ACC112 (cell line): ENCODE measurements around the gene SLC50A1.

Experiments used
- H2AFZ ChIP-seq: fragments of 200-600 bp; sonication (generic); one replicate; pipeline ENCODE4 v1.6.0; 2017; ENCODE audit warnings: antibody characterized with exemption, low read length; ENCODE audit not compliant: unreplicated experiment
- H3K27ac ChIP-seq: fragments of 200-600 bp; sonication (generic); 2 replicates; pipeline ENCODE4 v1.5.1; 2014; ENCODE audit warnings: low read depth, mild to moderate bottlenecking, antibody characterized with exemption, low read length, moderate library complexity
- H3K27me3 ChIP-seq: fragments of 200-600 bp; sonication (generic); 2 replicates; pipeline ENCODE4 v1.6.1; 2014; ENCODE audit warnings: mild to moderate bottlenecking, antibody characterized with exemption, low read length, moderate library complexity, mixed read lengths; ENCODE audit not compliant: insufficient read depth
- H3K36me3 ChIP-seq: fragments of 200-600 bp; sonication (generic); 2 replicates; pipeline ENCODE4 v1.6.1; 2016; ENCODE audit warnings: mild to moderate bottlenecking, antibody characterized with exemption, low read length, moderate library complexity, mixed read lengths; ENCODE audit not compliant: insufficient read depth
- H3K4me1 ChIP-seq: fragments of 200-600 bp; sonication (generic); one replicate; pipeline ENCODE4 v1.6.1; 2016; ENCODE audit warnings: low read length, mixed read lengths; ENCODE audit not compliant: insufficient read depth, unreplicated experiment, control insufficient read depth
- H3K4me3 ChIP-seq: fragments of 200-600 bp; sonication (generic); 2 replicates; pipeline ENCODE4 v1.5.1; 2014; ENCODE audit warnings: mild to moderate bottlenecking, low read depth, low read length
- H3K79me2 ChIP-seq: fragments of 200-600 bp; sonication (generic); one replicate; pipeline ENCODE4 v1.6.0; 2016; ENCODE audit warnings: low read length; ENCODE audit not compliant: control insufficient read depth, unreplicated experiment, insufficient read depth

SLC50A1 gene

GRCh38 chr1:155103325-155103724 lies 32.3 kb upstream of the SLC50A1 start:
- H3K79me2 ChIP-seq = no peaks in the 10 kb centered on the region
- no peak overlapping the region for H3K27ac ChIP-seq
- no peak overlapping the region for H2AFZ ChIP-seq
- peaks cover 6% of the 10 kb centered on the region; the same call in 1 of the 2 replicates for H3K27me3 ChIP-seq
- H3K36me3 ChIP-seq = no peaks in the 10 kb centered on the region
- peaks cover 5% of the 10 kb centered on the region for H3K4me1 ChIP-seq
- no peak overlapping the region for H3K4me3 ChIP-seq

GRCh38 chr1:155104605-155105534 lies 30.8 kb upstream of the SLC50A1 start:
- peaks cover 6% of the 10 kb centered on the region; the same call in 1 of the 2 replicates for H3K27me3 ChIP-seq
- H3K4me3 ChIP-seq = no peak overlapping the region
- H2AFZ ChIP-seq = no peak overlapping the region
- no peaks in the 10 kb centered on the region for H3K79me2 ChIP-seq
- H3K36me3 ChIP-seq = no peaks in the 10 kb centered on the region
- peaks cover 5% of the 10 kb centered on the region for H3K4me1 ChIP-seq
- no peak overlapping the region for H3K27ac ChIP-seq

GRCh38 chr1:155105604-155106011 lies 30.0 kb upstream of the SLC50A1 start:
- Histone ChIP-seq H2AFZ (no peak overlapping the region), H3K27ac (no peak overlapping the region), H3K36me3 (no peaks in the 10 kb centered on the region), H3K4me1 (peaks cover 5% of the 10 kb centered on the region), H3K27me3 (peaks cover 6% of the 10 kb centered on the region; the same call in 1 of the 2 replicates), H3K79me2 (no peaks in the 10 kb centered on the region), H3K4me3 (no peak overlapping the region)

- no peak overlapping the region for H3K4me3 ChIP-seq
- no peak overlapping the region for H3K27ac ChIP-seq
- H2AFZ ChIP-seq = no peak overlapping the region
- H3K4me1 ChIP-seq = peaks cover 5% of the 10 kb centered on the region
- H3K36me3 ChIP-seq = no peaks in the 10 kb centered on the region
- no peaks in the 10 kb centered on the region for H3K79me2 ChIP-seq
- H3K27me3 ChIP-seq = peaks cover 6% of the 10 kb centered on the region; the same call in 1 of the 2 replicates
Measured at GRCh38 chr1:155106862-155107261, 28.8 kb upstream of the SLC50A1 start.

GRCh38 chr1:155107309-155108264 lies 28.1 kb upstream of the SLC50A1 start:
- H3K4me3 ChIP-seq = no peak overlapping the region
- peaks cover under 1% of the 10 kb centered on the region for H3K4me1 ChIP-seq
- no peak overlapping the region for H2AFZ ChIP-seq
- H3K27ac ChIP-seq = no peak overlapping the region
- no peaks in the 10 kb centered on the region for H3K79me2 ChIP-seq
- H3K27me3 ChIP-seq = peaks cover 6% of the 10 kb centered on the region; the same call in 1 of the 2 replicates
- H3K36me3 ChIP-seq = no peaks in the 10 kb centered on the region

- Histone ChIP-seq H3K4me1 (no peaks in the 10 kb centered on the region), H3K79me2 (no peaks in the 10 kb centered on the region), H3K27ac (no peak overlapping the region), H3K27me3 (peaks cover 6% of the 10 kb centered on the region; the same call in 1 of the 2 replicates), H2AFZ (no peak overlapping the region), H3K4me3 (no peak overlapping the region), H3K36me3 (no peaks in the 10 kb centered on the region)
Measured at GRCh38 chr1:155108296-155108695, 27.4 kb upstream of the SLC50A1 start.

- peaks cover 6% of the 10 kb centered on the region; the same call in 1 of the 2 replicates for H3K27me3 ChIP-seq
Measured at GRCh38 chr1:155110381-155110780, 25.3 kb upstream of the SLC50A1 start.

GRCh38 chr1:155110826-155111225 lies 24.8 kb upstream of the SLC50A1 start:
- H3K27ac ChIP-seq = no peak overlapping the region
- H3K36me3 ChIP-seq = no peaks in the 10 kb centered on the region
- no peak overlapping the region for H2AFZ ChIP-seq
- H3K27me3 ChIP-seq = peaks cover 6% of the 10 kb centered on the region; the same call in 1 of the 2 replicates
- H3K4me3 ChIP-seq = no peak overlapping the region
- H3K79me2 ChIP-seq = no peaks in the 10 kb centered on the region
- no peaks in the 10 kb centered on the region for H3K4me1 ChIP-seq

More at GRCh38 chr1:155110381-155110780, 25.3 kb upstream of the SLC50A1 start:
- H3K79me2 ChIP-seq = no peaks in the 10 kb centered on the region
- H2AFZ ChIP-seq = no peak overlapping the region
- no peak overlapping the region for H3K4me3 ChIP-seq
- H3K36me3 ChIP-seq = no peaks in the 10 kb centered on the region
- H3K4me1 ChIP-seq = no peaks in the 10 kb centered on the region
- no peak overlapping the region for H3K27ac ChIP-seq

- no peak overlapping the region for H3K4me3 ChIP-seq
- no peaks in the 10 kb centered on the region for H3K79me2 ChIP-seq
- H3K27me3 ChIP-seq = peaks cover 13% of the 10 kb centered on the region; the same call in 1 of the 2 replicates
- H2AFZ ChIP-seq = no peak overlapping the region
- H3K27ac ChIP-seq = no peak overlapping the region
- H3K4me1 ChIP-seq = no peaks in the 10 kb centered on the region
- H3K36me3 ChIP-seq = no peaks in the 10 kb centered on the region
Measured at GRCh38 chr1:155113450-155113980, 22.1 kb upstream of the SLC50A1 start.

- H3K4me1 ChIP-seq = no peaks in the 10 kb centered on the region
- no peaks in the 10 kb centered on the region for H3K36me3 ChIP-seq
- no peak overlapping the region for H2AFZ ChIP-seq
- peaks cover 34% of the 10 kb centered on the region for H3K27me3 ChIP-seq
- H3K79me2 ChIP-seq = no peaks in the 10 kb centered on the region
- no peak overlapping the region for H3K4me3 ChIP-seq
- no peak overlapping the region for H3K27ac ChIP-seq
Measured at GRCh38 chr1:155116113-155116764, 19.4 kb upstream of the SLC50A1 start.
